NCI-H748 (cell line): ENCODE data around the gene SLC10A4.

Source experiments
- DNase-seq: peaks from one replicate; lab custom pipeline; 2025; ENCODE audit not compliant: unreplicated experiment; lab: John Stamatoyannopoulos, UW

Gene SLC10A4

GRCh38 chr4:48489683-48490011 is 6.5 kb downstream of the SLC10A4 start:
- no peak for DNase-seq

DNA sequence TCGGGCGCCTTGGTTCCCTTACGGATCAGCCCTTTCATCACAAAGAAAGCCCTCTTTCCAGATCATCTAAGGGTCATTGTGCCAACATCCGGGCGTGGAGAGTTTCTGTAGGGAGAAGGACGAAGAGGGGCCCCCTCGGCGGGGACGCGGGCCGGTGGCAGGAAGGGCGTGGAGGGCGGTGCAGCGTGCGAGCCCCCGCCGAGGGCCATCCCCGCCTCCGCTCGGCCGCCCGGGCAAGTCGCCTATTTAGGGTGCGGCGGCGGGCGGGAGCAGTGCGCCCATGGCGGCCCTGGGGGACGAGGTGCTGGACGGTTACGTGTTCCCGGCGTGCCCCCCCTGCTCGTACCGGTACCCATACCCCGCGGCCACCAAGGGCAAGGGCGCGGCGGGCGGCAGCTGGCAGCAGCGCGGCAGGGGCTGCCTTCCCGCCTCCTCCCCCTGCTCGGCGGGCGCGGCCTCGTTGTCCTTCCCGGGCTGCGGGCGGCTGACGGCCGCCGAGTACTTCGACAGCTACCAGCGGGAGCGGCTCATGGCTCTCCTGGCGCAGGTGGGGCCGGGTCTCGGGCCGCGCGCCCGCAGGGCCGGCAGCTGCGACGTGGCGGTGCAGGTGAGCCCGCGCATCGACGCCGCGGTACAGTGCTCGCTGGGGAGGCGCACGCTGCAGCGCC is 7.0 kb downstream of the SLC10A4 start, which contains the start of gene ZAR1:
Gene ZAR1 (plus strand): TSS at position 241 of the 668 bp plus-strand sequence. CDS start 40 bp downstream, at position 281.
- DNase-seq, result peak; percentile 64

DNA sequence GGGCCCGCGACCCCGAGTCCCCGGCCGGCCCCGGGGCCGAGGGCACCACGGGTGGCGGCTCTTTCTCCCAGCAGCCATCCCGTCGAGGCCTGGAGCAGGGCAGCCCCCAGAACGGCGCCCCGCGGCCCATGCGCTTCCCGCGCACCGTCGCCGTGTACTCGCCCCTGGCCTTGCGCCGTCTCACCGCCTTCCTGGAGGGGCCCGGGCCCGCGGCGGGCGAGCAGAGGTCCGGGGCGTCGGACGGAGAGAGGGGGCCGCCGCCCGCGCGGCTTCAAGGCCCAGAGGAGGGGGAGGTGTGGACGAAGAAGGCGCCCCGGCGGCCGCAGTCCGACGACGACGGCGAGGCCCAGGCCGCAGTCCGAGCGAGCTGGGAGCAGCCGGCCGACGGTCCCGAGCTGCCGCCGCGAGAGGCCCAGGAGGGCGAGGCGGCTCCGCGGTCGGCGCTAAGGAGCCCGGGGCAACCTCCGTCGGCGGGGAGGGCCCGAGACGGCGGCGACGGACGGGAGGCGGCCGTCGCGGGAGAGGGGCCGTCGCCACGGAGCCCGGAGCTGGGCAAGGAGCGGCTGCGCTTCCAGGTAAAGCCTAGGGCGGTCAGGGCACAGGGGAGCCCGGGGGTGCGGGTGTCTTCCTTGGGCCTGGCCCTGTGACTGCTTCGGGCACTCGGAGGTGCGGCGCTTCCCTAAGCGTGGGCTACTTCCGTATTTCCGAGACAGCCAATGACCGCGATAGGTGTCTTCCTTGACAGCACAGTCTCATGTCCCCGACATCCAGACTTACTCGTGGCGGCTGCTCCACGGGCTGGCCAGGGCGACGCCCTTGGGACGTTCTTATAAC is 7.8 kb downstream of the SLC10A4 start:
- DNase-seq, result no peak

- no peak for DNase-seq
Observed at GRCh38 chr4:48491514-48492176, 8.5 kb downstream of the SLC10A4 start.

- DNase-seq, result no peak
Observed at GRCh38 chr4:48493452-48494100, 10.4 kb downstream of the SLC10A4 start.

- DNase-seq, result no peak
Observed at GRCh38 chr4:48495941-48496340, 12.8 kb downstream of the SLC10A4 start.

- DNase-seq, result no peak
Observed at GRCh38 chr4:48498895-48499294, 15.8 kb downstream of the SLC10A4 start.

DNA sequence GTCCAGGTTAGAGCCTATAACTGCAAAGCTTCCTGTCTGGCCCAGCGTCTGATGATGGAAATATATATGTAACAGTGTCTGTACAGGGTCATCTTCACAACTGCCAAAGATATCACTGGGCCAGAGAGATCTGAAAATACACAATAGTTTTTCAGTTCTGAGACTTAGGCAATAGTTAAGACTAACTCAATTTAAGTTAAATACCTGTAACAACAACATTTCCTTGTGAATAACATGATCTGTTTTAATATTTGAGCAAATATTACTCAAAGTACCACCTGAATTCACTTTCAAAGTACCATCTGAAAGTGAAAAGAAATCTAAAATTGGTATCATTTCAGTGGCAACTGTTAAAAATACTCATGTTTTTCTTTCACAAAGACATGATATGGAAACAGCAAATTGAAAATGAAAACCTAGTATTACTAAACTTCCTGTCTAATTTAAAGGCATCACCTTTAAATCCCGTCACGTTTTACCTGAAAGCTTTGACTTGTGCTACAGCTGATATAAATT is 16.5 kb downstream of the SLC10A4 start:
- DNase-seq, result no peak

- DNase-seq, result no peak
Observed at GRCh38 chr4:48503233-48504025, 20.3 kb downstream of the SLC10A4 start.

DNA sequence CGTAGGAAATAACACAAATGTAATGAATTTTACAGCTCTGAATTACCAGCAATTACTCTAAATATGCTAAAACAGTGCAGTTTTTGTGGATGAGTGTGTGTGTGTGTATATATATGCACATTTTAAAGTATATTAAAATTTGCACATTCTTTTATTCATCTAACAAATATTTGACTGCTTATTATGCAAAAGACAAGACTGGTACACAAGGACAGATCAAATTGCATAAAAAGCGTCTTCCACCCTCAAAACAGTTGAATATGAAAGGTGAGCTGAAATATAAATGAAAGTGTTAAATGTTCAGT is 20.8 kb downstream of the SLC10A4 start:
- DNase-seq, result no peak

- DNase-seq, result no peak
Observed at GRCh38 chr4:48504352-48504751, 21.2 kb downstream of the SLC10A4 start.

DNA sequence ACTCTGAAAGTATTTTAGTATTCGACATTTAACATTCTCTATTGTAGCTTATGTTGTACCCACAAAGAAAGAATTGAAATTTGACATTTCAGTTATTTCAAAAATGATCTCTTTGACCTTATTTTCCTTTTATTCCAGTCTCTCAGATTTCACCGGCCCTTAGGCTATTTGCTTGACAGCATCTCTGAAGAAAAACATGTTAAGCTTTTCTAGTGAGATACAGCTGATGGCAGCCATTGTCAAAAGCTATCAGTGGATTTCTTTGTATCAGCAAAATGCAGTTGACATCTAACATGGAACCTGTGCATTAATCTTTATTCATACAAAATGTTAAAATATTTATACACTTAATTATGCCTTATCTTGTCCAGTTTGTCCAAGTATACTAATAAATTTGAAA is 23.6 kb downstream of the SLC10A4 start:
- DNase-seq, result no peak

DNA sequence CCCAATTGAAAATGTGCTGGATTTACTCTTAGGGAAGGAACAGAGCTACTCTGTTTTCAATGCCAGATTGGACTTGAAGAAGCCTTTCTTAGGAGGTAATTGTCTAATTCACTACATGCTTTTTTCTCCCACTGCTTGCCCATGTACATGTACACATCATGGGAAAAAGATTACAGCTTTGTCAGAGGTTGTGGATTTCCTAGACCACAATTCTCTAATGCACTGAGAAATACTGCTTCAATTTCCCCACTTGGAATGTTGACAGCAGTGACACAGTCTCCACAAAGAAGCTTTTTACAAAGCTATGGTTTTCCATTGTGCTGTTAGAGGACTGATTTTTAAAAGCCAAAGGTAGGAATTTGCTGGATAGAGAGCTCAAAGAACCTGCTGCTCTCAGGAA is 26.4 kb downstream of the SLC10A4 start:
- DNase-seq, result no peak

- no peak for DNase-seq
Observed at GRCh38 chr4:48518143-48518542, 35.0 kb downstream of the SLC10A4 start.

GRCh38 chr4:48526406-48526805 is 43.3 kb downstream of the SLC10A4 start:
- no peak for DNase-seq

GRCh38 chr4:48538358-48538757 is 55.2 kb downstream of the SLC10A4 start:
- DNase-seq, result peak; percentile 34
